ENCODE measurements around the gene PLA2R1. TPM values are rescaled to one million over a fixed set of nuclear protein-coding genes. Genes with fewer than 3 reads are reported as not detected.

PLA2R1 gene
- polyA plus RNA-seq, 1 experiment, result 2.0 TPM

GRCh38 chr2:160061944-160062291, 497 bp downstream of the PLA2R1 start:
- TF ChIP-seq CTCF (IDR thresholded peaks at IDR 0.05; ENCODE audit: low read depth, low read length), result no peak
- peak overlapping the region; percentile 65 for H3K4me3 ChIP-seq (ENCODE audit: low read depth, low read length)
- H3K9me3 ChIP-seq (ENCODE audit: control insufficient read depth, insufficient read depth, low read length), result no peaks in the 10 kb centered on the region; the same call in 1 of the 2 replicates
- ChIA-PET POLR2A (no interaction called here), CTCF (interaction anchor here (1.0 kb wide), 1 partner anchor 942 kb away, joined by 3 read pairs; no protein-coding TSS in a partner anchor)
- peaks cover 40% of the 10 kb centered on the region for H3K27me3 ChIP-seq (ENCODE audit: control insufficient read depth, insufficient read depth, low read length)
- no peak for DNase-seq (ENCODE audit: low read depth, low spot score)
- no peak overlapping the region for H3K27ac ChIP-seq (ENCODE audit: low read depth, low read length)

GRCh38 chr2:160061533-160061932, 882 bp downstream of the PLA2R1 start:
- peak overlapping the region; percentile 65 for H3K4me3 ChIP-seq (ENCODE audit: low read depth, low read length)
- CTCF ChIA-PET, result interaction anchor here (1.0 kb wide), 1 partner anchor 942 kb away, joined by 3 read pairs; no protein-coding TSS in a partner anchor
- H3K9me3 ChIP-seq (ENCODE audit: control insufficient read depth, insufficient read depth, low read length), result no peaks in the 10 kb centered on the region; the same call in 1 of the 2 replicates

GRCh38 chr2:160060297-160060696, 2.1 kb downstream of the PLA2R1 start:
- H3K4me3 ChIP-seq (ENCODE audit: low read depth, low read length), result no peak overlapping the region
- no peak overlapping the region for H3K27ac ChIP-seq (ENCODE audit: low read depth, low read length)
- POLR2A ChIA-PET, result no interaction called here
- H3K27me3 ChIP-seq (ENCODE audit: control insufficient read depth, insufficient read depth, low read length), result peaks cover 52% of the 10 kb centered on the region
- DNase-seq (ENCODE audit: low read depth, low spot score), result no peak
- H3K9me3 ChIP-seq (ENCODE audit: control insufficient read depth, insufficient read depth, low read length), result no peaks in the 10 kb centered on the region; the same call in 1 of the 2 replicates
- TF ChIP-seq CTCF (IDR thresholded peaks at IDR 0.05; ENCODE audit: low read depth, low read length), result no peak
- CTCF ChIA-PET, result no interaction called here

More at GRCh38 chr2:160061533-160061932, 882 bp downstream of the PLA2R1 start:
- TF ChIP-seq CTCF (IDR thresholded peaks at IDR 0.05; ENCODE audit: low read depth, low read length), result no peak
- Histone ChIP-seq H3K27ac (ENCODE audit: low read depth, low read length) (no peak overlapping the region), H3K27me3 (ENCODE audit: control insufficient read depth, insufficient read depth, low read length) (peaks cover 43% of the 10 kb centered on the region)
- no peak for DNase-seq (ENCODE audit: low read depth, low spot score)
- POLR2A ChIA-PET, result no interaction called here

GRCh38 chr2:160057356-160057755, 5.1 kb downstream of the PLA2R1 start:
- no peak for TF ChIP-seq CTCF (IDR thresholded peaks at IDR 0.05; ENCODE audit: low read depth, low read length)
- Histone ChIP-seq H3K27me3 (ENCODE audit: control insufficient read depth, insufficient read depth, low read length) (peaks cover 42% of the 10 kb centered on the region), H3K9me3 (ENCODE audit: control insufficient read depth, insufficient read depth, low read length) (no peaks in the 10 kb centered on the region; the same call in 1 of the 2 replicates), H3K4me3 (ENCODE audit: low read depth, low read length) (no peak overlapping the region), H3K27ac (ENCODE audit: low read depth, low read length) (no peak overlapping the region)
- ChIA-PET POLR2A (no interaction called here), CTCF (no interaction called here)
- DNase-seq (ENCODE audit: low read depth, low spot score), result no peak

GRCh38 chr2:160055726-160056108, 6.7 kb downstream of the PLA2R1 start:
- DNase-seq (ENCODE audit: low read depth, low spot score), result no peak
- Histone ChIP-seq H3K27me3 (ENCODE audit: control insufficient read depth, insufficient read depth, low read length) (peaks cover 44% of the 10 kb centered on the region), H3K27ac (ENCODE audit: low read depth, low read length) (no peak overlapping the region), H3K4me3 (ENCODE audit: low read depth, low read length) (no peak overlapping the region), H3K9me3 (ENCODE audit: control insufficient read depth, insufficient read depth, low read length) (no peaks in the 10 kb centered on the region)
- no peak for TF ChIP-seq CTCF (IDR thresholded peaks at IDR 0.05; ENCODE audit: low read depth, low read length)
- POLR2A ChIA-PET, result no interaction called here
- CTCF ChIA-PET, result no interaction called here
